Natural killer cell (primary cell): ENCODE results near the gene LARP4B. TPM values are rescaled to one million over a fixed set of nuclear protein-coding genes. Genes with fewer than 3 reads are reported as not detected.

Source experiments
- ATAC-seq, 3 donors: fragments of 150-1000 bp in 2 of 3; fragments of 200-7000 bp in 1 of 3; cut with Tn5 transposase; 1 replicate in 1 of 3; 2 replicates in 2 of 3; pipeline ENCODE4 v1.10.0; 2021; ENCODE audit warnings: mild to moderate bottlenecking in 2 of 3, moderate library complexity in 2 of 3
- DNase-seq, 2 donors: peaks; one replicate each; pipeline versions ENCODE4 v3.0.0 to v3.0.0-alpha.2; 2013 to 2021; ENCODE audit warnings: mixed read lengths in 1 of 2
- H3K27ac ChIP-seq: one replicate; pipeline ENCODE4 v1.5.1; 2013; ENCODE audit warnings: mild to moderate bottlenecking, low read length
- H3K27me3 ChIP-seq: one replicate; pipeline ENCODE4 v1.6.1; 2013; ENCODE audit warnings: low read length; ENCODE audit not compliant: control insufficient read depth, insufficient read depth
- H3K36me3 ChIP-seq: one replicate; pipeline ENCODE4 v1.6.1; 2013; ENCODE audit warnings: low read length; ENCODE audit not compliant: control insufficient read depth, insufficient read depth
- H3K4me1 ChIP-seq: one replicate; pipeline ENCODE4 v1.6.1; 2013; ENCODE audit warnings: low read length; ENCODE audit not compliant: control insufficient read depth, insufficient read depth
- H3K4me3 ChIP-seq: one replicate; pipeline ENCODE4 v1.5.1; 2013; ENCODE audit warnings: low read length
- H3K9me3 ChIP-seq: one replicate; pipeline ENCODE4 v1.6.1; 2013; ENCODE audit warnings: low read length; ENCODE audit not compliant: control insufficient read depth, insufficient read depth
- H3K27ac Mint-ChIP-seq, 2 donors: one replicate each; pipeline ENCODE4 v1.8.0; 2022; ENCODE audit warnings: mild to moderate bottlenecking in 2 of 2, mixed read lengths in 2 of 2, moderate library complexity in 1 of 2
- H3K27me3 Mint-ChIP-seq, 2 donors: one replicate each; pipeline ENCODE4 v1.8.0; 2022; ENCODE audit warnings: low read depth in 2 of 2, mixed read lengths in 2 of 2
- H3K36me3 Mint-ChIP-seq: one replicate; pipeline ENCODE4 v1.8.0; 2022; ENCODE audit warnings: mixed read lengths
- H3K4me1 Mint-ChIP-seq, 2 donors: one replicate each; pipeline ENCODE4 v1.8.0; 2022; ENCODE audit warnings: mixed read lengths in 2 of 2
- H3K4me3 Mint-ChIP-seq: one replicate; pipeline ENCODE4 v1.8.0; 2022; ENCODE audit warnings: mild to moderate bottlenecking, moderate library complexity, mixed read lengths
- H3K9me3 Mint-ChIP-seq, 2 donors: one replicate each; pipeline ENCODE4 v1.8.0; 2022; ENCODE audit warnings: mixed read lengths in 2 of 2
- CTCF ChIP-seq: fragments of 200-600 bp; IDR thresholded peaks from one replicate; pipeline ENCODE4 v1.8.0; 2022; ENCODE audit warnings: antibody characterized with exemption
- WGBS: methylation state at CpG from one replicate; pipeline ENCODE4 v1.1.7; 2013; ENCODE audit warnings: missing lambda C conversion rate; ENCODE audit not compliant: insufficient coverage; 5-methylcytosine and 5-hydroxymethylcytosine counted together
- intact Hi-C: fragments of 100-400 bp; cut with micrococcal nuclease; formaldehyde crosslinking; loops from one replicate; pipeline ENCODE4 v1.14.2; 2022
- total RNA-seq, 4 donors: library from RNA; stranded (reverse); fragments of 120-200 nt in 1 of 4; gene quantifications; one replicate each; pipeline versions ENCODE4 v1.2.3 to v1.2.4, GENCODE V29; 2013 to 2022

Gene LARP4B
- total RNA-seq, 3 donors from 2014 or later (not counting 1 experiment from before 2014, with no cell fraction given): 75.5 to 95.4 (median 90.2) TPM

DNA sequence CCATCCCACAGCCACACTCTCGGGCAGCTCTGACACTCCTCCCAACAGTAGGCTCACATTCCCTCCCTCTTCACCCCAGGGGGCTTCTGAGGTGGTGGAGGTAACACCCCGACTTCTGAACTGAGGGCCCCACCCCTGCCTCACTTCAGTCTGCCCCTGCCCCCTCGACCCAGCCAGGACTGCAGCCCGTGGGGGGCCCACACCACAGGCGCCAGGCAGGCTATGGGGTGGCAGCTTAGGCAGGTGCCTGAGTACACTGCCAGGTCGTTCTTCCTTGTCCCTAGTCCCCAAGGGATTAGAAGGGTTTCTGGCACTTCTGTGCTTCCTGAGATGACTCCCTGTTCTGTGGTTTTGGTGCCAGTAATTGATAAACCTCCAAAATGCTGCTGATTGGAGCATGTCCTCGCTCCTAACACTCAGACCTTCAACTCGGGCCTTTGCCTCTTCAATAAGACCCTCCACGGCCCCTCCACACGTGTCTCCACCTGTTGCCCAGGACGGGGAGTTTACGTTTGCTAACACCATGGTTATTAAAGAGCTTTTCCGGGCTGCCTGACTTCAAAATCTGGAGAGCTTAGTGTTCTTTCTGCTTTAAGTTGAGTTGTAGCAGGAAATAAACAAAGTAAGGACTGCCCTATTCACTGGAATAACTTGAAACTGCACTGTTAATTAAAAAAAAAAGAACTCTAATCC lies 23.8 kb upstream of the LARP4B start:
- no peak for ATAC-seq
- Mint-ChIP-seq H3K36me3 (no peaks in the 10 kb centered on the region), H3K9me3 (no peaks in the 10 kb centered on the region), H3K27me3 (peaks cover 7 to 9% of the 10 kb centered on the region in 2 donors), H3K27ac (no peak overlapping the region), H3K4me3 (no peak overlapping the region), H3K4me1 (peaks cover 0 to 4% of the 10 kb centered on the region in 2 donors)
- 63% methylated on average over 13 of the region's 13 CpGs for WGBS
- H3K9me3 ChIP-seq: no peaks in the 10 kb centered on the region
- TF ChIP-seq CTCF: no peak
- no peak overlapping the region for H3K27ac ChIP-seq
- intact Hi-C loops: no loop called here
- no peaks in the 10 kb centered on the region for H3K27me3 ChIP-seq
- no peaks in the 10 kb centered on the region for H3K4me1 ChIP-seq
- no peak overlapping the region for H3K4me3 ChIP-seq
- H3K36me3 ChIP-seq: no peaks in the 10 kb centered on the region
- no peak for DNase-seq

DNA sequence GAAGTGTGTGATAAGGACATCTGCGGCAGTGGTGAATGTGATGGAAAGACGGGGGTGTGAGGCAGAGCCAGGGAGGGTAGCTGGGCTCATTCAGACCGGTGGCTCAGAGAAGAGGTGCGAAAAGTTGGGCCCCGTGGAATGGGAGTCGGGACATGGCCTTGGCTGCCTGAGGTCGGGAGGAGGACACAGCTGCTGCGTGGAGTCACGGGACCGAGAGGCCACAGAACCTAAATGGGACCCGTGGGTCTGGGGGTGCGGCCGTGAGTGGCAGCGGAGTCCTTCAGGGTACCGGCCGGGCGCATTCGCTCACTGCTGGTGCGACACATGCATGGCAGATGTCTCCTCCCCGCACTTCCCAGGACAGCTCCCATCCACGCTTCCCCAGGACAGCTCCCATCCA lies 22.9 kb upstream of the LARP4B start:
- Histone ChIP-seq H3K36me3 (no peaks in the 10 kb centered on the region), H3K27ac (no peak overlapping the region), H3K4me3 (no peak overlapping the region), H3K4me1 (no peaks in the 10 kb centered on the region), H3K9me3 (no peaks in the 10 kb centered on the region), H3K27me3 (no peaks in the 10 kb centered on the region)
- peaks cover 0 to 4% of the 10 kb centered on the region in 2 donors for H3K4me1 Mint-ChIP-seq
- ATAC-seq (no peak), DNase-seq (no peak)
- WGBS: 94% methylated on average over 20 of the region's 21 CpGs
- intact Hi-C loops: no loop called here
- no peaks in the 10 kb centered on the region for H3K36me3 Mint-ChIP-seq
- TF ChIP-seq CTCF: no peak
- no peak overlapping the region for H3K27ac Mint-ChIP-seq
- H3K27me3 Mint-ChIP-seq: peaks cover 7 to 9% of the 10 kb centered on the region in 2 donors
- no peak overlapping the region for H3K4me3 Mint-ChIP-seq
- no peaks in the 10 kb centered on the region for H3K9me3 Mint-ChIP-seq

DNA sequence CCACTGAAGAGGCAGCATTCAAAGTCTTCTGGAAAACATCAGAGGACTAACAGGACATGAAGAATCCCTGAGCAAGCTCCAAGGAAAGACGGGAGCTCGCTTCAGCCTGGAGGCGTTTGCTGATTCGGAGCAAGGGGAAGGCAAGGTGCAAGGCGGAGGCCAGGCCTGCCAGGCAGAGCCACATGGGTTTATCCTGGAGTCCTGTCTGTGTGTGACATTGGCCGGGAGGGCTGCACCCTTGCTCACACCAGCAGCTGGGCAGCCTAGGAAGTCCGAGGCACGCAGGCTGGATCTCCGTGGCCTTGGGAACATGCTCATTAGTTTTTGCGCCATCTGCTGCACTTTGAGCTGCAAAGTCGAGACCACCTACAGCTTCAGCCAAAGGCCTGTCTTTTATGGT lies 22.3 kb upstream of the LARP4B start:
- H3K27me3 ChIP-seq: no peaks in the 10 kb centered on the region
- intact Hi-C loops: no loop called here
- Mint-ChIP-seq H3K27ac (no peak overlapping the region), H3K4me1 (peaks cover 0 to 4% of the 10 kb centered on the region in 2 donors), H3K4me3 (no peak overlapping the region), H3K9me3 (no peaks in the 10 kb centered on the region), H3K36me3 (no peaks in the 10 kb centered on the region), H3K27me3 (peaks cover 6 to 9% of the 10 kb centered on the region in 2 donors)
- ATAC-seq: no peak
- WGBS: 95% methylated on average over 11 of the region's 11 CpGs
- no peak overlapping the region for H3K4me3 ChIP-seq
- no peak for DNase-seq
- no peaks in the 10 kb centered on the region for H3K9me3 ChIP-seq
- H3K4me1 ChIP-seq: no peaks in the 10 kb centered on the region
- no peak for TF ChIP-seq CTCF
- H3K36me3 ChIP-seq: no peaks in the 10 kb centered on the region
- H3K27ac ChIP-seq: no peak overlapping the region

DNA sequence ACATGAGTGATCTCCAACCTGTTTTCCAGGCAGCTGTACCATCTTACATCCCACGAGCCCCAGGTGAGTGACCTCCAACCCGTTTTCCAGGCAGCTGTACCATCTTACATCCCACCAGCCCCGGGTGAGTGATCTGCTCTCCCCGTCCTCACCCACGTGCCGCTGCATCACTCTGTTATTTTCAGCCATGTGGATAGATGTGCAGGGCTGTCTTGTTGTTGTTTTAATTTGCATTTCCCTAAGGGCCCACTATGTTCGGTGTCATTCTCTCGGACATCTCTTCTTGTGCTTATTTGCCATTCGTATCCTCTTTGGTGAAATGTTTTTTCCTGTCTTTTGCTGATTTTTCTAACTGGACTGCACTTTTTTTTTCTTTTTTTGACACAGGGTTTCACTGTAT lies 17.9 kb upstream of the LARP4B start:
- Mint-ChIP-seq H3K9me3 (no peaks in the 10 kb centered on the region), H3K4me1 (peaks cover 4% of the 10 kb centered on the region in 2 donors), H3K4me3 (no peak overlapping the region), H3K36me3 (no peaks in the 10 kb centered on the region), H3K27me3 (peaks cover 0 to 2% of the 10 kb centered on the region in 2 donors), H3K27ac (no peak overlapping the region)
- Histone ChIP-seq H3K27me3 (no peaks in the 10 kb centered on the region), H3K4me3 (no peak overlapping the region), H3K36me3 (no peaks in the 10 kb centered on the region), H3K9me3 (no peaks in the 10 kb centered on the region), H3K4me1 (no peaks in the 10 kb centered on the region), H3K27ac (no peak overlapping the region)
- WGBS: 86% methylated on average over 9 of the region's 9 CpGs
- ATAC-seq (no peak), DNase-seq (no peak)
- TF ChIP-seq CTCF: no peak
- intact Hi-C loops: no loop called here
